Activated B cell treated with CpG ODN at 0.5 μM for 24 hours (primary cell): ENCODE data around the gene MRPL48. TPM values are rescaled to one million over a fixed set of nuclear protein-coding genes. Genes with fewer than 3 reads are reported as not detected.
"Not testable (repeated sequence)": the region's sequence is repeated elsewhere in the genome, so short reads cannot be mapped to it uniquely, and the experiment has no call there.

Source experiments
- ATAC-seq: fragments of 200-7000 bp; cut with Tn5 transposase; one replicate; pipeline ENCODE4 v1.10.0; 2021; ENCODE audit warnings: low read depth, mild to moderate bottlenecking, moderate library complexity
- CTCF ChIA-PET: fragments of 350-600 bp; sonication (Branson Sonifier 250); formaldehyde crosslinking; loops from one replicate; lab custom pipeline; 2021; ENCODE audit warnings: antibody characterized with exemption; lab: Charles Lee
- POLR2A ChIA-PET: fragments of 350-600 bp; sonication (Branson Sonifier 250); formaldehyde crosslinking; loops from one replicate; lab custom pipeline; 2021; ENCODE audit warnings: antibody characterized with exemption; lab: Charles Lee
- DNase-seq: peaks from one replicate; pipeline ENCODE4 v3.0.0; 2022
- H3K27ac Mint-ChIP-seq: one replicate; pipeline ENCODE4 v1.8.0; 2020; ENCODE audit warnings: mixed read lengths
- H3K27me3 Mint-ChIP-seq: one replicate; pipeline ENCODE4 v1.8.0; 2021; ENCODE audit warnings: mixed read lengths
- H3K36me3 Mint-ChIP-seq: one replicate; pipeline ENCODE4 v1.8.0; 2021; ENCODE audit warnings: low read depth, mixed read lengths
- H3K4me1 Mint-ChIP-seq: one replicate; pipeline ENCODE4 v1.8.0; 2021; ENCODE audit warnings: mixed read lengths
- H3K4me3 Mint-ChIP-seq: one replicate; pipeline ENCODE4 v1.8.0; 2020; ENCODE audit warnings: mild to moderate bottlenecking, mixed read lengths
- H3K9me3 Mint-ChIP-seq: one replicate; pipeline ENCODE4 v1.8.0; 2020; ENCODE audit warnings: mixed read lengths
- CTCF ChIP-seq: fragments of 200-600 bp; IDR thresholded peaks from one replicate; pipeline ENCODE4 v1.8.0; 2022; ENCODE audit warnings: antibody characterized with exemption, mild to moderate bottlenecking
- intact Hi-C: fragments of 100-400 bp; cut with micrococcal nuclease; formaldehyde crosslinking; loops from one replicate; pipeline ENCODE4 v1.15.1; 2024
- total RNA-seq: library from RNA; stranded (reverse); gene quantifications from 2 replicates; pipeline ENCODE4 v1.2.3, GENCODE V29; 2022

Gene MRPL48
- total RNA-seq, 1 donor from 2014 or later: 38.3 TPM

DNA sequence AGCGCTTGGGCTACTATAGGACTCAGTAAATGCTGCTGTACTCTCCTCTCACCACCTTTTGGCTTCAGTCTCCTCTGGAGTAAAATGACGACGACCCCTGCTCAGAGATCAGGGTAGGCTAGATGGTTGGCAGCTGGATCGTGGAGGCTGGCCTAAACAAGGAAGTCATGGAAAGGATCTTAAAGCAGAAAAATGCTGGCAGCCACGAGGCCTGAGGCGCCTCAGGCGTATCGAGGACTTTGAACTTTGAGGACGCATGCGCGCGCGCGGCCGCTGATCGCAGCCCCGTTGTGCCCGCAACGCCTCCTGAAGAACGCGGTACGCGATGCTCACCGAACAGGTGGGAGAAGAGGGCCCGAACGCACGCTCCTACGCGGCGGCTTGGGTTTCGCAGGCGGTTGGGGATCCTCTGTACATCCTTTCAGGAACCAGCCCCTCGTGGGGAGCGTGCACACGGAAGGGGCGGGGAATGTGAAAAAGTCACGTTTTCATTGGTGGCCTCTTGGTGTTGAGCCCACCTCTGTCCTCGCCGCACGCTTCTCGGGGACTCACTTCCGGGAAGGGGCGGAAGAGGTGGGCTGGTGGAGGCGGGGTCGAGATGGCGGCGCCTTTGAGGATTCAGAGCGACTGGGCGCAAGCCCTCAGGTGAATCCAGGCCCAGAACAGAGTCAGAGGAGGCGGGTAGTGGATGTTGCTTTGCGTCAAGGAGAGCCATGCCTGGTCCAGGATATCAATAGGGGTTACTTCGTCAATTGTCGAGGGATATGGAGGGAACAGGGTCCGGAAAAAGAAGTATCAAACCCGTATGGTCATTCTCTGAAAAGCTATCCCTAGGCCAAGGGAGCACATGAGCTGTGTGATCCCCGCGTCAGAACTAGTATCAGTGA, 89.0 kb downstream of the MRPL48 start, which contains the start of the genes COA4 and PAAF1:
COA4 (minus strand) TSS at position 423 of the 887 bp plus-strand sequence. CDS start 3,468 bp downstream, outside the sequence.
PAAF1 (plus strand) TSS at position 576 of the 887 bp plus-strand sequence; CDS start at position 599, 23 bp downstream.
- DNase-seq (peak; percentile 80), ATAC-seq (peak; percentile 98)
- no peak for TF ChIP-seq CTCF
- peaks cover 34% of the 10 kb centered on the region for H3K4me1 Mint-ChIP-seq
- intact Hi-C loops: loop anchor here (1.0 to 2.0 kb wide), 3 partner anchors 88 to 294 kb away; partner anchors contain the start of genes C2CD3, PPME1 and RAB6A
- POLR2A ChIA-PET: interaction anchor here (0.7 to 1.0 kb wide), 3 partner anchors 115 to 716 kb away, joined by 3 to 5 read pairs (median 4); partner anchors contain the start of genes C2CD3, POLD3, PPME1 and RAB6A
- peak within 1 kb of the TSS; percentile 99 for H3K4me3 Mint-ChIP-seq
- H3K36me3 Mint-ChIP-seq: peaks cover 47% of the 10 kb centered on the region
- no peaks in the 10 kb centered on the region for H3K9me3 Mint-ChIP-seq
- H3K27me3 Mint-ChIP-seq: no peaks in the 10 kb centered on the region
- H3K27ac Mint-ChIP-seq: peak within 1 kb of the TSS; percentile 98
- CTCF ChIA-PET: no interaction called here

DNA sequence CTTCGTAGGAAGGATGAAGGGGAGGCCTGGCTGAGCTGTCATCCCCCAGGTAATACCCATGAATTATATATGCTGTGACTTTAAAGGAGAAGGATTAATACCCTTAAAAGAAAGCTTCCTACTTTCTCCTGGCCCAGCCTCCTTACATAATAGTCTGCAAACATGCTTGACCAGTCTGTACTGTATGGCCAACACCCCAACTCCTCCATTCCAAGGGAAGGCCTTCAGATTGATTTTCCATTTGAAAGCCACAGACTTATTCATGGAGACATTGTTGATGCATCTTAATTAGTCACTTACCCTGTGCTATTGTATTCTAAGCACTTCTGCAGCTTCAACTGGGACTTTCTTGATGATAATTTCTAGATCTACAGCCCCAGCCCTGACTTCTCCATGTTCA, 91.1 kb downstream of the MRPL48 start:
- CTCF ChIA-PET: no interaction called here

GRCh38 chr11:73880449-73880848, 92.8 kb downstream of the MRPL48 start:
- ATAC-seq, H3K27ac Mint-ChIP-seq, H3K4me3 Mint-ChIP-seq, DNase-seq, H3K9me3 Mint-ChIP-seq, intact Hi-C loops, CTCF ChIA-PET, H3K27me3 Mint-ChIP-seq: not testable (repeated sequence)
- peaks cover 22% of the 10 kb centered on the region for H3K36me3 Mint-ChIP-seq
- POLR2A ChIA-PET: interaction anchor here (1.7 kb wide), 1 partner anchor 9 kb away, joined by 3 read pairs; no protein-coding TSS in a partner anchor
- peaks cover 22% of the 10 kb centered on the region for H3K4me1 Mint-ChIP-seq

More for the DNA sequence above, 91.1 kb downstream of the MRPL48 start:
- Mint-ChIP-seq H3K9me3 (no peaks in the 10 kb centered on the region), H3K4me3 (no peak overlapping the region), H3K4me1 (peaks cover 31% of the 10 kb centered on the region), H3K36me3 (peaks cover 30% of the 10 kb centered on the region), H3K27me3 (no peaks in the 10 kb centered on the region), H3K27ac (no peak overlapping the region)
- no peak for ATAC-seq
- DNase-seq: no peak
- no peak for TF ChIP-seq CTCF
- intact Hi-C loops: no loop called here
- POLR2A ChIA-PET: no interaction called here

- CTCF ChIA-PET: no interaction called here
- no peaks in the 10 kb centered on the region for H3K4me1 Mint-ChIP-seq
- peaks cover 22% of the 10 kb centered on the region for H3K36me3 Mint-ChIP-seq
- POLR2A ChIA-PET: no interaction called here
- intact Hi-C loops: no loop called here
- H3K9me3 Mint-ChIP-seq: no peaks in the 10 kb centered on the region
- H3K27ac Mint-ChIP-seq: no peak overlapping the region
- DNase-seq: no peak
- H3K4me3 Mint-ChIP-seq: no peak overlapping the region
- TF ChIP-seq CTCF: no peak
- no peaks in the 10 kb centered on the region for H3K27me3 Mint-ChIP-seq
- no peak for ATAC-seq
These were observed 96.2 kb downstream of the MRPL48 start for GRCh38 chr11:73883856-73884255.

DNA sequence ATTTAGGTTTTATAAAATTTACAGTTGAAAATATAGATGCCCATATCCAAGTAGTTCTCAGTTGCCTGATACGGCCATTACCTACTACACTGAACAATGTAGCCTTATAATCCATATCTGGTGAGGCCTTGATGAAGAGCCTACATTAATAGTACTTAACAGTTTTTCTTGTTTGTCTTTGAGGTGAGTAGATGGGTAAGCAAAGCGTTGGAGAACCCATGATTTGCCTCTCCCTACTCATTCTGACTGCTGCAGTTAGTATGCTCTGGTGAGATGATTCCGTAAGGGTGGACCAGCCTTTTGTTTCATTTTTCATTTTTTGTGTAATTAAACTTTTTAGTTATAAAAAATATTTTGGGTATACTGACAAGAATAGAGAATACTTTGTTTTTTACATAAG, 100.6 kb downstream of the MRPL48 start:
- no peak for DNase-seq
- H3K4me1 Mint-ChIP-seq: no peaks in the 10 kb centered on the region
- POLR2A ChIA-PET: no interaction called here
- CTCF ChIA-PET: no interaction called here
- H3K27ac Mint-ChIP-seq: no peak overlapping the region
- peaks cover 49% of the 10 kb centered on the region for H3K36me3 Mint-ChIP-seq
- intact Hi-C loops: no loop called here
- TF ChIP-seq CTCF: no peak
- ATAC-seq: no peak
- no peaks in the 10 kb centered on the region for H3K27me3 Mint-ChIP-seq
- H3K4me3 Mint-ChIP-seq: no peak overlapping the region
- no peaks in the 10 kb centered on the region for H3K9me3 Mint-ChIP-seq
